GM23338 (cell line): Measurements from ENCODE around the gene ELOVL7. TPM values are rescaled to one million over a fixed set of nuclear protein-coding genes. Genes with fewer than 3 reads are reported as not detected.

Experiments used
- ATAC-seq: fragments of 200-7000 bp; cut with Tn5 transposase; 3 replicates; pipeline ENCODE4 v1.9.1; 2020
- DNase-seq: peaks from one replicate; pipeline ENCODE4 v3.0.0-alpha.2; 2015; ENCODE audit warnings: low spot score
- H2AFZ ChIP-seq: fragments of 200-600 bp; sonication (generic); 2 replicates; pipeline ENCODE4 v1.8.0; 2016; ENCODE audit warnings: antibody characterized with exemption, mild to moderate bottlenecking, moderate library complexity
- H3F3A ChIP-seq: fragments of 200-600 bp; sonication (generic); replicated peaks from 2 replicates; pipeline ENCODE4 v1.8.0; 2017; ENCODE audit warnings: antibody characterized with exemption, mixed run types, low read depth
- H3K27ac ChIP-seq: fragments of 200-600 bp; sonication (generic); 2 replicates; pipeline ENCODE4 v1.6.1; 2016; ENCODE audit warnings: low read depth
- H3K27me3 ChIP-seq: fragments of 200-600 bp; sonication (generic); 2 replicates; pipeline ENCODE4 v1.8.0; 2016; ENCODE audit warnings: mild to moderate bottlenecking, mixed run types, moderate library complexity; ENCODE audit not compliant: insufficient read depth
- H3K36me3 ChIP-seq: fragments of 200-600 bp; sonication (generic); 2 replicates; pipeline ENCODE4 v1.8.0; 2016; ENCODE audit warnings: mild to moderate bottlenecking; ENCODE audit not compliant: insufficient read depth
- H3K4me1 ChIP-seq: fragments of 200-600 bp; sonication (generic); 2 replicates; pipeline ENCODE4 v1.8.0; 2016; ENCODE audit warnings: mild to moderate bottlenecking, moderate library complexity; ENCODE audit not compliant: insufficient read depth
- H3K4me2 ChIP-seq: fragments of 200-600 bp; sonication (generic); 2 replicates; pipeline ENCODE4 v1.7.1; 2017; ENCODE audit warnings: mixed run types
- H3K4me3 ChIP-seq: fragments of 200-600 bp; sonication (generic); 2 replicates; pipeline ENCODE4 v1.6.1; 2016; ENCODE audit warnings: mixed run types
- H3K79me2 ChIP-seq: fragments of 200-600 bp; sonication (generic); replicated peaks from 2 replicates; pipeline ENCODE4 v1.8.0; 2017; ENCODE audit warnings: mild to moderate bottlenecking; ENCODE audit not compliant: insufficient read depth
- H3K9me2 ChIP-seq: fragments of 200-600 bp; sonication (generic); 2 replicates; pipeline ENCODE4 v1.8.0; 2017; ENCODE audit not compliant: insufficient read depth
- H4K20me1 ChIP-seq: fragments of 200-600 bp; sonication (generic); replicated peaks from 2 replicates; pipeline ENCODE4 v1.8.0; 2017; ENCODE audit warnings: mild to moderate bottlenecking; ENCODE audit not compliant: insufficient read depth
- H3K27ac Mint-ChIP-seq: 2 replicates; pipeline ENCODE4 v1.8.0; 2020; ENCODE audit warnings: inconsistent platforms, mild to moderate bottlenecking, moderate library complexity, mixed read lengths
- H3K27me3 Mint-ChIP-seq: 3 replicates; pipeline ENCODE4 v1.8.0; 2022; ENCODE audit warnings: low read depth, mild to moderate bottlenecking, moderate library complexity, mixed read lengths, inconsistent platforms; ENCODE audit not compliant: insufficient read depth, poor library complexity
- H3K36me3 Mint-ChIP-seq: 3 replicates; pipeline ENCODE4 v1.8.0; 2021; ENCODE audit warnings: low read depth, mild to moderate bottlenecking, inconsistent platforms, moderate library complexity, mixed read lengths
- H3K4me1 Mint-ChIP-seq: 3 replicates; pipeline ENCODE4 v1.8.0; 2020; ENCODE audit warnings: mild to moderate bottlenecking, inconsistent platforms, mixed read lengths
- H3K4me3 Mint-ChIP-seq: 3 replicates; pipeline ENCODE4 v1.8.0; 2021; ENCODE audit warnings: moderate library complexity, mild to moderate bottlenecking, inconsistent platforms, mixed read lengths
- H3K9me3 Mint-ChIP-seq: 3 replicates; pipeline ENCODE4 v1.8.0; 2020; ENCODE audit warnings: moderate library complexity, mild to moderate bottlenecking, inconsistent platforms, mixed read lengths
- CREB1 ChIP-seq: fragments of 250-450 bp; sonication (Bioruptor Pico); IDR thresholded peaks from 2 replicates; pipeline ENCODE4 v1.5.0; 2020; ENCODE audit warnings: low read depth, mild to moderate bottlenecking, moderate library complexity
- EZH2 ChIP-seq: fragments of 200-600 bp; sonication (generic); IDR thresholded peaks from one replicate; pipeline ENCODE4 v1.8.0; 2017; ENCODE audit warnings: antibody characterized with exemption, mild to moderate bottlenecking, low read depth; ENCODE audit not compliant: unreplicated experiment
- POLR2AphosphoS5 ChIP-seq: IDR thresholded peaks from 2 replicates; pipeline ENCODE4 v1.6.1; 2016; ENCODE audit warnings: antibody characterized with exemption, low read depth
- ZNF114 ChIP-seq: fragments of 250-450 bp; sonication (Bioruptor Pico); IDR thresholded peaks from 2 replicates; pipeline ENCODE4 v1.5.0; 2020; ENCODE audit warnings: mild to moderate bottlenecking, moderate library complexity
- polyA plus RNA-seq: library from polyadenylated mRNA; unstranded; fragments of >200 nt; fragmentation: Nextera tagmentation; extraction: Ambion mirVana; gene quantifications from 2 replicates; pipeline ENCODE4 v1.2.1, GENCODE V29; 2016
- total RNA-seq: library from RNA; depleted of rRNA; stranded (reverse); fragments of >200 nt; shearing (Covaris generic); gene quantifications from 2 replicates; pipeline ENCODE4 v1.2.3, GENCODE V29; 2014
- TF ChIP-seq, protein P1 (sequence below): fragments of 250-450 bp; sonication (Bioruptor Pico); IDR thresholded peaks from 2 replicates; pipeline ENCODE4 v1.5.0; 2020; ENCODE audit warnings: mild to moderate bottlenecking, moderate library complexity
- TF ChIP-seq, protein P2 (sequence below): IDR thresholded peaks from one replicate; pipeline ENCODE4 v1.6.1; 2018; ENCODE audit warnings: antibody characterized with exemption; ENCODE audit not compliant: unreplicated experiment

Gene ELOVL7
- total and polyA plus RNA-seq, 2 experiments from 2014 or later: 2.3 to 7.0 TPM

DNA sequence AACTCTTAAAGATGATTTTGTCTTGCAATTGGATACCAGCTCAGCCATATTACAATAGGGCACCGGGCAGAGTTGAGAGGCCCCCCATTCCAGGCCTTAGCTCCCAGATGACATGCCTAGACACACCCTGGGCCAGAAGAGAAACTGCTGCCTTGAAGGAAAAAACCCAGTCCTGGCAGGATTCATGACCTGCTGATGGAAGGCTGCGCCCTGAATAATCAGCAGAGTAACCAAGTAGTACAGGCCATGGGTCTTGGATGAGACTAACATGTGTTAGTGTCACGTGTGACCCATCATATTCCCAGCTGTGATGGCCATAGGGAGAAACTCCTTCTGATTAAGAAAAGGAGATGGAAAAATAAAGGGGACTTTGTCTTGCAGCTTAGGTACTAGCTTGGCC lies 105.1 kb downstream of the ELOVL7 start (continued):
- TF ChIP-seq, protein P1, sequence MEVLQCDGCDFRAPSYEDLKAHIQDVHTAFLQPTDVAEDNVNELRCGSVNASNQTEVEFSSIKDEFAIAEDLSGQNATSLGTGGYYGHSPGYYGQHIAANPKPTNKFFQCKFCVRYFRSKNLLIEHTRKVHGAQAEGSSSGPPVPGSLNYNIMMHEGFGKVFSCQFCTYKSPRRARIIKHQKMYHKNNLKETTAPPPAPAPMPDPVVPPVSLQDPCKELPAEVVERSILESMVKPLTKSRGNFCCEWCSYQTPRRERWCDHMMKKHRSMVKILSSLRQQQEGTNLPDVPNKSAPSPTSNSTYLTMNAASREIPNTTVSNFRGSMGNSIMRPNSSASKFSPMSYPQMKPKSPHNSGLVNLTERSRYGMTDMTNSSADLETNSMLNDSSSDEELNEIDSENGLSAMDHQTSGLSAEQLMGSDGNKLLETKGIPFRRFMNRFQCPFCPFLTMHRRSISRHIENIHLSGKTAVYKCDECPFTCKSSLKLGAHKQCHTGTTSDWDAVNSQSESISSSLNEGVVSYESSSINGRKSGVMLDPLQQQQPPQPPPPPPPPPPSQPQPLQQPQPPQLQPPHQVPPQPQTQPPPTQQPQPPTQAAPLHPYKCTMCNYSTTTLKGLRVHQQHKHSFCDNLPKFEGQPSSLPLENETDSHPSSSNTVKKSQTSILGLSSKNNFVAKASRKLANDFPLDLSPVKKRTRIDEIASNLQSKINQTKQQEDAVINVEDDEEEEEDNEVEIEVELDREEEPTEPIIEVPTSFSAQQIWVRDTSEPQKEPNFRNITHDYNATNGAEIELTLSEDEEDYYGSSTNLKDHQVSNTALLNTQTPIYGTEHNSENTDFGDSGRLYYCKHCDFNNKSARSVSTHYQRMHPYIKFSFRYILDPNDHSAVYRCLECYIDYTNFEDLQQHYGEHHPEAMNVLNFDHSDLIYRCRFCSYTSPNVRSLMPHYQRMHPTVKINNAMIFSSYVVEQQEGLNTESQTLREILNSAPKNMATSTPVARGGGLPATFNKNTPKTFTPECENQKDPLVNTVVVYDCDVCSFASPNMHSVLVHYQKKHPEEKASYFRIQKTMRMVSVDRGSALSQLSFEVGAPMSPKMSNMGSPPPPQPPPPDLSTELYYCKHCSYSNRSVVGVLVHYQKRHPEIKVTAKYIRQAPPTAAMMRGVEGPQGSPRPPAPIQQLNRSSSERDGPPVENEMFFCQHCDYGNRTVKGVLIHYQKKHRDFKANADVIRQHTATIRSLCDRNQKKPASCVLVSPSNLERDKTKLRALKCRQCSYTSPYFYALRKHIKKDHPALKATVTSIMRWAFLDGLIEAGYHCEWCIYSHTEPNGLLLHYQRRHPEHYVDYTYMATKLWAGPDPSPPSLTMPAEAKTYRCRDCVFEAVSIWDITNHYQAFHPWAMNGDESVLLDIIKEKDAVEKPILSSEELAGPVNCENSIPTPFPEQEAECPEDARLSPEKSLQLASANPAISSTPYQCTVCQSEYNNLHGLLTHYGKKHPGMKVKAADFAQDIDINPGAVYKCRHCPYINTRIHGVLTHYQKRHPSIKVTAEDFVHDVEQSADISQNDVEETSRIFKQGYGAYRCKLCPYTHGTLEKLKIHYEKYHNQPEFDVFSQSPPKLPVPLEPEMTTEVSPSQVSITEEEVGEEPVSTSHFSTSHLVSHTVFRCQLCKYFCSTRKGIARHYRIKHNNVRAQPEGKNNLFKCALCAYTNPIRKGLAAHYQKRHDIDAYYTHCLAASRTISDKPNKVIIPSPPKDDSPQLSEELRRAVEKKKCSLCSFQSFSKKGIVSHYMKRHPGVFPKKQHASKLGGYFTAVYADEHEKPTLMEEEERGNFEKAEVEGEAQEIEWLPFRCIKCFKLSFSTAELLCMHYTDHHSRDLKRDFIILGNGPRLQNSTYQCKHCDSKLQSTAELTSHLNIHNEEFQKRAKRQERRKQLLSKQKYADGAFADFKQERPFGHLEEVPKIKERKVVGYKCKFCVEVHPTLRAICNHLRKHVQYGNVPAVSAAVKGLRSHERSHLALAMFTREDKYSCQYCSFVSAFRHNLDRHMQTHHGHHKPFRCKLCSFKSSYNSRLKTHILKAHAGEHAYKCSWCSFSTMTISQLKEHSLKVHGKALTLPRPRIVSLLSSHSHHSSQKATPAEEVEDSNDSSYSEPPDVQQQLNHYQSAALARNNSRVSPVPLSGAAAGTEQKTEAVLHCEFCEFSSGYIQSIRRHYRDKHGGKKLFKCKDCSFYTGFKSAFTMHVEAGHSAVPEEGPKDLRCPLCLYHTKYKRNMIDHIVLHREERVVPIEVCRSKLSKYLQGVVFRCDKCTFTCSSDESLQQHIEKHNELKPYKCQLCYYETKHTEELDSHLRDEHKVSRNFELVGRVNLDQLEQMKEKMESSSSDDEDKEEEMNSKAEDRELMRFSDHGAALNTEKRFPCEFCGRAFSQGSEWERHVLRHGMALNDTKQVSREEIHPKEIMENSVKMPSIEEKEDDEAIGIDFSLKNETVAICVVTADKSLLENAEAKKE (CRISPR knock-in tag): no peak
- no peak for TF ChIP-seq POLR2AphosphoS5

DNA sequence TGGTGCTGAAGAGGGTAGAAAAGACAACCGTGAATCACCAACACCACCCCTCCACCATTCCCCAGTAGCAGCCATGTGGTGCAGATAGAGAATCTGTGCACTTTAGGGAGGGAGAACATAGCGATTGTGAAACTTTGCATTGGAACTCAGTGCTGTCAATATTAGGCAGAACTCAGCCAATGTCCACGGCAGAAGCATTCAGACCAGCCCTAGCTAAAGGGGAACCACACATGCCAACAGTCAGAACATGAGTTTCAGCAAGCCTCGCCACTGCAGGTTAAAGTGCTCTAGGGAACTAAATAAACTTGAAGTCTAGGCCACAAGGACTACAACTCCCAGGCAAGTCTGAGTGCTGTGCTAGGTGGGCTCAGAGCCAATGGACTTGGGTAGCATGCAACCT lies 105.6 kb downstream of the ELOVL7 start:
- H3F3A ChIP-seq: no peaks in the 10 kb centered on the region
- no peak overlapping the region for H3K27ac Mint-ChIP-seq
- H3K4me2 ChIP-seq: no peak overlapping the region
- no peaks in the 10 kb centered on the region for H3K36me3 Mint-ChIP-seq
- DNase-seq (no peak), ATAC-seq (no peak)
- H3K4me1 ChIP-seq: peaks cover 18% of the 10 kb centered on the region
- peaks cover 6% of the 10 kb centered on the region; the same call in 1 of the 2 replicates for H3K9me2 ChIP-seq
- H3K27ac ChIP-seq: no peak overlapping the region
- H3K4me3 ChIP-seq: no peak overlapping the region
- H3K9me3 Mint-ChIP-seq: no peaks in the 10 kb centered on the region; the same call in 2 of the 3 replicates
- no peaks in the 10 kb centered on the region for H3K27me3 ChIP-seq
- peaks cover 2% of the 10 kb centered on the region for H3K27me3 Mint-ChIP-seq
- H3K36me3 ChIP-seq: peaks cover 5% of the 10 kb centered on the region; the same call in 1 of the 2 replicates
- no peaks in the 10 kb centered on the region for H3K79me2 ChIP-seq
- no peak overlapping the region for H3K4me3 Mint-ChIP-seq
- H3K4me1 Mint-ChIP-seq: peaks cover 18% of the 10 kb centered on the region
- H4K20me1 ChIP-seq: no peaks in the 10 kb centered on the region
- no peak overlapping the region for H2AFZ ChIP-seq
- TF ChIP-seq EZH2 (no peak), ZNF114 (CRISPR knock-in tag) (no peak), CREB1 (CRISPR knock-in tag) (no peak)
- TF ChIP-seq, protein P2, sequence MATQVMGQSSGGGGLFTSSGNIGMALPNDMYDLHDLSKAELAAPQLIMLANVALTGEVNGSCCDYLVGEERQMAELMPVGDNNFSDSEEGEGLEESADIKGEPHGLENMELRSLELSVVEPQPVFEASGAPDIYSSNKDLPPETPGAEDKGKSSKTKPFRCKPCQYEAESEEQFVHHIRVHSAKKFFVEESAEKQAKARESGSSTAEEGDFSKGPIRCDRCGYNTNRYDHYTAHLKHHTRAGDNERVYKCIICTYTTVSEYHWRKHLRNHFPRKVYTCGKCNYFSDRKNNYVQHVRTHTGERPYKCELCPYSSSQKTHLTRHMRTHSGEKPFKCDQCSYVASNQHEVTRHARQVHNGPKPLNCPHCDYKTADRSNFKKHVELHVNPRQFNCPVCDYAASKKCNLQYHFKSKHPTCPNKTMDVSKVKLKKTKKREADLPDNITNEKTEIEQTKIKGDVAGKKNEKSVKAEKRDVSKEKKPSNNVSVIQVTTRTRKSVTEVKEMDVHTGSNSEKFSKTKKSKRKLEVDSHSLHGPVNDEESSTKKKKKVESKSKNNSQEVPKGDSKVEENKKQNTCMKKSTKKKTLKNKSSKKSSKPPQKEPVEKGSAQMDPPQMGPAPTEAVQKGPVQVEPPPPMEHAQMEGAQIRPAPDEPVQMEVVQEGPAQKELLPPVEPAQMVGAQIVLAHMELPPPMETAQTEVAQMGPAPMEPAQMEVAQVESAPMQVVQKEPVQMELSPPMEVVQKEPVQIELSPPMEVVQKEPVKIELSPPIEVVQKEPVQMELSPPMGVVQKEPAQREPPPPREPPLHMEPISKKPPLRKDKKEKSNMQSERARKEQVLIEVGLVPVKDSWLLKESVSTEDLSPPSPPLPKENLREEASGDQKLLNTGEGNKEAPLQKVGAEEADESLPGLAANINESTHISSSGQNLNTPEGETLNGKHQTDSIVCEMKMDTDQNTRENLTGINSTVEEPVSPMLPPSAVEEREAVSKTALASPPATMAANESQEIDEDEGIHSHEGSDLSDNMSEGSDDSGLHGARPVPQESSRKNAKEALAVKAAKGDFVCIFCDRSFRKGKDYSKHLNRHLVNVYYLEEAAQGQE: no peak
- TF ChIP-seq, protein P1 (CRISPR knock-in tag): no peak
